ENCODE results near the gene SIX3.

DNA sequence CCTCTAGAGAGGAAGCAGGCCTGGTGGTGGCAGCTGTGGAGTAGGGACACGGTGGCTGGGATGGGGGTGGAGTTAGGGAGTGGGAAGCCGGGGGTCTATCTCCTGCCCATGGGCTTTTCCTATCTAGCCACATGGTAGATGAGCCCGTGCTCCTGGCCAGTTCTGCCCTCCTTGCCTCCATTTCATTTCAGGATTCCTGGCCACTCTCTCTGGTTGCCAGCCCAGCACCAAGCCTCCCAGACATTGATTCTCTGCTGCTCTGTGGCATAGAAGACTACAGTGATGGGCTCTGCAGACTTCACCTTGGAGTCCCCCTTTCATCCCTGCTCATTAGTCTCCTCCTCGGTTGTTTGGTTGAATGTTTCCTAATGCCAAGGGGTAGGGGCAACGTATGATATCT lies 19.4 kb downstream of the SIX3 start:
- no peak for TF ChIP-seq POLR2A (IDR thresholded peaks at IDR 0.05)
- TF ChIP-seq, protein P1, sequence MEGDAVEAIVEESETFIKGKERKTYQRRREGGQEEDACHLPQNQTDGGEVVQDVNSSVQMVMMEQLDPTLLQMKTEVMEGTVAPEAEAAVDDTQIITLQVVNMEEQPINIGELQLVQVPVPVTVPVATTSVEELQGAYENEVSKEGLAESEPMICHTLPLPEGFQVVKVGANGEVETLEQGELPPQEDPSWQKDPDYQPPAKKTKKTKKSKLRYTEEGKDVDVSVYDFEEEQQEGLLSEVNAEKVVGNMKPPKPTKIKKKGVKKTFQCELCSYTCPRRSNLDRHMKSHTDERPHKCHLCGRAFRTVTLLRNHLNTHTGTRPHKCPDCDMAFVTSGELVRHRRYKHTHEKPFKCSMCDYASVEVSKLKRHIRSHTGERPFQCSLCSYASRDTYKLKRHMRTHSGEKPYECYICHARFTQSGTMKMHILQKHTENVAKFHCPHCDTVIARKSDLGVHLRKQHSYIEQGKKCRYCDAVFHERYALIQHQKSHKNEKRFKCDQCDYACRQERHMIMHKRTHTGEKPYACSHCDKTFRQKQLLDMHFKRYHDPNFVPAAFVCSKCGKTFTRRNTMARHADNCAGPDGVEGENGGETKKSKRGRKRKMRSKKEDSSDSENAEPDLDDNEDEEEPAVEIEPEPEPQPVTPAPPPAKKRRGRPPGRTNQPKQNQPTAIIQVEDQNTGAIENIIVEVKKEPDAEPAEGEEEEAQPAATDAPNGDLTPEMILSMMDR (IDR thresholded peaks at IDR 0.05 in 8 of 11, conservative IDR thresholded peaks at IDR 0.05 in 3 of 11), result no peak

Data from spleen (tissue), 7 donors.